ENCODE data around the gene DLGAP3. TPM values are rescaled to one million over a fixed set of nuclear protein-coding genes. Genes with fewer than 3 reads are reported as not detected.

DLGAP3 gene
- total RNA-seq, 1 donor from 2014 or later, result 44.8 TPM

DNA sequence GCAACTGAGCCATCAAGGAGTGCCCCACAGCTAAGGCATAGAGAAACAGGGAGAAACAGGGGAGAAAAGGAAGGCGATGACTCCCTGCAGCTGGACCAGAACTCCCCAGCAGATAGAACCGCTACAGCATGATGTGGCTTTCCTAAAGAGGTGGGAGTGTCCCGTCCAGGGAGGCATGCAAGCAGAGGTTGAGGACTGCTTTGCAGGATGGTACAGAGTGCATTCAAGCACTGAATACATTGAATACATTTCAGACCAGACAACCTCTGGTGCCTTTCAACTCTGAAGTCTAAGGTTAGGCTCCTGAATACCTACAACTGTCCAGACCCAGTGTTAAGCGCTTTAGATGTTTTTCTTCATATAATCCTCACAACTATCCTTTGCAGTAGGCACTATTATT lies 13.3 kb downstream of the DLGAP3 start:
- peaks cover 1% of the 10 kb centered on the region for H3K9me3 Mint-ChIP-seq (ENCODE audit: unreplicated experiment)
- peaks cover 6% of the 10 kb centered on the region for H3K4me1 Mint-ChIP-seq (ENCODE audit: low read depth, unreplicated experiment)
- H3K27ac Mint-ChIP-seq (ENCODE audit: unreplicated experiment), result no peak overlapping the region
- TF ChIP-seq, protein P1, sequence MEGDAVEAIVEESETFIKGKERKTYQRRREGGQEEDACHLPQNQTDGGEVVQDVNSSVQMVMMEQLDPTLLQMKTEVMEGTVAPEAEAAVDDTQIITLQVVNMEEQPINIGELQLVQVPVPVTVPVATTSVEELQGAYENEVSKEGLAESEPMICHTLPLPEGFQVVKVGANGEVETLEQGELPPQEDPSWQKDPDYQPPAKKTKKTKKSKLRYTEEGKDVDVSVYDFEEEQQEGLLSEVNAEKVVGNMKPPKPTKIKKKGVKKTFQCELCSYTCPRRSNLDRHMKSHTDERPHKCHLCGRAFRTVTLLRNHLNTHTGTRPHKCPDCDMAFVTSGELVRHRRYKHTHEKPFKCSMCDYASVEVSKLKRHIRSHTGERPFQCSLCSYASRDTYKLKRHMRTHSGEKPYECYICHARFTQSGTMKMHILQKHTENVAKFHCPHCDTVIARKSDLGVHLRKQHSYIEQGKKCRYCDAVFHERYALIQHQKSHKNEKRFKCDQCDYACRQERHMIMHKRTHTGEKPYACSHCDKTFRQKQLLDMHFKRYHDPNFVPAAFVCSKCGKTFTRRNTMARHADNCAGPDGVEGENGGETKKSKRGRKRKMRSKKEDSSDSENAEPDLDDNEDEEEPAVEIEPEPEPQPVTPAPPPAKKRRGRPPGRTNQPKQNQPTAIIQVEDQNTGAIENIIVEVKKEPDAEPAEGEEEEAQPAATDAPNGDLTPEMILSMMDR (IDR thresholded peaks at IDR 0.05; ENCODE audit: partially characterized antibody, unreplicated experiment), result no peak
- no peak for DNase-seq
- peaks cover 5% of the 10 kb centered on the region for H3K27me3 Mint-ChIP-seq (ENCODE audit: unreplicated experiment)
- H3K4me3 Mint-ChIP-seq (ENCODE audit: unreplicated experiment), result no peak overlapping the region
- H3K36me3 Mint-ChIP-seq (ENCODE audit: unreplicated experiment), result no peaks in the 10 kb centered on the region

DNA sequence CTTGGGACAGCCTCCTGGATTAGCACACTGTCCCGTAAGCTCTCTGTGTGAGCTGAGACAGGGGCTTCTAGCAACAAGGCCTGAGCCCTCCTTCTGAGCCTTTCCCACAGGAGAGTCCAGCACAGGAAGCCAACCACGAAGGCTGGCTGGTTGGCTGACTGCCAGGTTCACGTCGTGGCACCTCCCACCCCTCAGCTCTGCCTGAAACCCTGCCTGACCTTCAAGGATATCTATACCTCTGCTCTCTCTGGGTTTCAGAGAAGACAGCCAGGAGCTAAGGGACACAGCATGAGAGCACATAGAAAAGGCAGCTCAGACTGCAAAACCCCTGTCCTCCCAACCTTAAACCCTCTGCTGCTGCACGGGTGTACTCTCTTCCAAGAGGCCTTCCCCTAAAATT lies 13.9 kb downstream of the DLGAP3 start:
- DNase-seq, result no peak
- H3K36me3 Mint-ChIP-seq (ENCODE audit: unreplicated experiment), result no peaks in the 10 kb centered on the region

DNA sequence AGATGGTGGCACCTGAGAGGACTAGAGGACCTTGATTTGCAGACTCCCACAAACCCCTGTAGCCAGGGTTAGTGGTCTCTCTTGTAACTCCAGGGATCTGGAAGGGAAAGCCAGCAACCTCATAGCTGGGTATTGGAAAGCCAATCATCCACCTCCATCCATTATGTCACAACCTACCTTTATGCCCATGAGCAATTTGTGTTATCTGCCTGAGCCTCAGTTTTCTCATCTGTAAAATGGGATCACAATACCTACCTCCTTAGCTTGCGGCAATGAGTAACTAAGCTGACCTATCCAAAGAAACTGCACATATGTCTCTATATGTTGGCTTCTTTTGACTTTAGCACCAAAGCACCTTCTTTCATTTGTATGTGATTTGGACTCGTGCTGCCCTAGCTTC lies 14.5 kb downstream of the DLGAP3 start:
- no peak for DNase-seq
- H3K9me3 Mint-ChIP-seq (ENCODE audit: unreplicated experiment), result peaks cover 1% of the 10 kb centered on the region
- peaks cover 5% of the 10 kb centered on the region for H3K4me1 Mint-ChIP-seq (ENCODE audit: low read depth, unreplicated experiment)
- no peak overlapping the region for H3K4me3 Mint-ChIP-seq (ENCODE audit: unreplicated experiment)
- H3K27ac Mint-ChIP-seq (ENCODE audit: unreplicated experiment), result no peak overlapping the region
- TF ChIP-seq, protein P1 (IDR thresholded peaks at IDR 0.05; ENCODE audit: partially characterized antibody, unreplicated experiment), result no peak
- H3K27me3 Mint-ChIP-seq (ENCODE audit: unreplicated experiment), result peaks cover 2% of the 10 kb centered on the region
- no peaks in the 10 kb centered on the region for H3K36me3 Mint-ChIP-seq (ENCODE audit: unreplicated experiment)

More for the DNA sequence above, 13.9 kb downstream of the DLGAP3 start:
- Mint-ChIP-seq H3K9me3 (ENCODE audit: unreplicated experiment) (peaks cover 1% of the 10 kb centered on the region), H3K27ac (ENCODE audit: unreplicated experiment) (no peak overlapping the region), H3K27me3 (ENCODE audit: unreplicated experiment) (peaks cover 3% of the 10 kb centered on the region), H3K4me3 (ENCODE audit: unreplicated experiment) (no peak overlapping the region), H3K4me1 (ENCODE audit: low read depth, unreplicated experiment) (peaks cover 6% of the 10 kb centered on the region)
- TF ChIP-seq, protein P1 (IDR thresholded peaks at IDR 0.05; ENCODE audit: partially characterized antibody, unreplicated experiment), result no peak

DNA sequence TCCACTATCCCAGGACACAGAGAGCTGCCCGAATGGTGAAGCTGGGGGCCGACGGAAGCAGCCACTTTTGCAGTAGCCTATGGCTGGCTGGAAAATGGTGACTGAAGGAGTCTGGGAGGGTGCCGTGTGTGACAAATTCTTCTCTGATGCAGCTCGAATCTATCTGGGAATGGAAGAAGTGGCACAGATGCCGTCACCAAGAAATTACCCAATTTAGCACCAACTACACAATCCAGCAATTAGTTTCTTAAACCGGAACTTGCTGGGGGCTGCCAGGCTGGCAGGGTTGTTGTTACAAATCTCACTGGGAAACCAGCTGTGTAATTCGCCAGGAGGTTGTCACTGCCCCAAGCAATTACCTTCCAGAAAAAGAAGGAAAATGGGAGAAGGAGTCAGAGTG lies 18.0 kb downstream of the DLGAP3 start:
- H3K4me3 Mint-ChIP-seq (ENCODE audit: unreplicated experiment), result no peak overlapping the region
- H3K27me3 Mint-ChIP-seq (ENCODE audit: unreplicated experiment), result peaks cover 6% of the 10 kb centered on the region

DNA sequence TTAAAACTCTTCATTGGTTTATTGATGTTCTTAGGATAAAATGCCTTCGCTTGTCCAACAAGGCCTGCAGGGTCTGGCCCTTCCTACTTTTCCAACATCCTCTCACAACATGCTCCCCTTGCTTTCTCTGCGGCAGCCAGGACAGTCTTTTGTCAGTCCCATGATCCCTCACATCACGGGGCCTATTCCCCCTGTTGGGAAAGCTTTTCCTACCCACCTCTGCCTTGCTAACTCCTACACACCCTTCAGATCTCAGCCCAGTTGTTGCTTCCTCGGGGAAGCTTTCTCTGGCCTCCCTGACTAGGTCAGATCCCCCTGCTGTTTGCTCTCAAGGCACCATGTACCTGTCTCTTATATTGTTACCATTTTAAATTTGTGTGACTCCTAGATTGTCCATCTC lies 19.0 kb downstream of the DLGAP3 start:
- Mint-ChIP-seq H3K4me3 (ENCODE audit: unreplicated experiment) (no peak overlapping the region), H3K4me1 (ENCODE audit: low read depth, unreplicated experiment) (peaks cover 24% of the 10 kb centered on the region), H3K27me3 (ENCODE audit: unreplicated experiment) (peaks cover 6% of the 10 kb centered on the region), H3K27ac (ENCODE audit: unreplicated experiment) (peak overlapping the region; percentile 28), H3K9me3 (ENCODE audit: unreplicated experiment) (peaks cover 9% of the 10 kb centered on the region), H3K36me3 (ENCODE audit: unreplicated experiment) (no peaks in the 10 kb centered on the region)
- DNase-seq, result no peak
- TF ChIP-seq, protein P1 (IDR thresholded peaks at IDR 0.05; ENCODE audit: partially characterized antibody, unreplicated experiment), result no peak

More for the DNA sequence above, 18.0 kb downstream of the DLGAP3 start:
- TF ChIP-seq, protein P1 (IDR thresholded peaks at IDR 0.05; ENCODE audit: partially characterized antibody, unreplicated experiment), result no peak
- Mint-ChIP-seq H3K4me1 (ENCODE audit: low read depth, unreplicated experiment) (peaks cover 15% of the 10 kb centered on the region), H3K27ac (ENCODE audit: unreplicated experiment) (no peak overlapping the region), H3K36me3 (ENCODE audit: unreplicated experiment) (no peaks in the 10 kb centered on the region), H3K9me3 (ENCODE audit: unreplicated experiment) (peaks cover 6% of the 10 kb centered on the region)
- DNase-seq, result no peak
